A549 (cell line): ENCODE measurements around the gene ATG101. TPM values are rescaled to one million over a fixed set of nuclear protein-coding genes. Genes with fewer than 3 reads are reported as not detected.

Experiments used
- ATAC-seq, 2 experiments: fragments of 200-7000 bp in 1 of 2; fragments of >200 bp in 1 of 2; cut with Nextera tagmentation in 1 of 2; cut with Tn5 transposase in 1 of 2; 3 replicates each; pipeline versions ENCODE4 v1.8.0 to v1.9.1; 2018 to 2020; ENCODE audit warnings: mild to moderate bottlenecking in 1 of 2, moderate library complexity in 1 of 2
- CTCF ChIA-PET: fragments of 300-600 bp; sonication (Branson Sonifier 250); formaldehyde crosslinking; extraction: SDS; loops from one replicate; lab custom pipeline; 2021; ENCODE audit warnings: antibody characterized with exemption, inconsistent platforms; lab: Yijun Ruan, JAX
- POLR2A ChIA-PET: fragments of 350-600 bp; formaldehyde crosslinking; extraction: SDS; loops from one replicate; lab custom pipeline; 2021; ENCODE audit warnings: antibody characterized with exemption, inconsistent platforms; lab: Yijun Ruan, JAX
- DNase-seq, 2 experiments: peaks; one replicate each; pipeline versions ENCODE4 v3.0.0 to v3.0.0-alpha.2; 2011 to 2016; ENCODE audit warnings: low read depth in 1 of 2, low spot score in 1 of 2
- FAIRE-seq: peaks from 2 replicates; lab custom pipeline; 2011; peaks lifted over from hg19 to GRCh38; lab: Jason Lieb, UNC
- H3K27ac ChIP-seq, 2 experiments: fragments of >200 bp; sonication (Bioruptor Twin); formaldehyde crosslinking; 3 replicates each; pipeline ENCODE4 v1.5.1; 2016 to 2017
- H3K4me1 ChIP-seq: fragments of >200 bp; sonication (Bioruptor Twin); formaldehyde crosslinking; 3 replicates; pipeline ENCODE4 v1.6.1; 2016
- H3K4me2 ChIP-seq: fragments of >200 bp; sonication (Bioruptor Twin); formaldehyde crosslinking; 3 replicates; pipeline ENCODE4 v1.6.1; 2016
- H3K4me3 ChIP-seq: fragments of >200 bp; sonication (Bioruptor Twin); formaldehyde crosslinking; 3 replicates; pipeline ENCODE4 v1.5.1; 2016
- H3K9me3 ChIP-seq: fragments of >200 bp; sonication (Bioruptor Twin); formaldehyde crosslinking; 3 replicates; pipeline ENCODE4 v1.6.1; 2016
- EP300 ChIP-seq, 2 experiments: fragments of >200 bp; sonication (Bioruptor Twin); formaldehyde crosslinking; IDR thresholded peaks; 2 replicates in 1 of 2; 3 replicates in 1 of 2; pipeline ENCODE4 v1.6.1; 2016 to 2017
- ESRRA ChIP-seq: fragments of 150-350 bp; IDR thresholded peaks from 2 replicates; pipeline ENCODE4 v1.6.1; 2014; ENCODE audit warnings: mild to moderate bottlenecking, low read length, borderline replicate concordance
- FOSB ChIP-seq: fragments of 250-450 bp; sonication (Bioruptor Pico); IDR thresholded peaks from 2 replicates; pipeline ENCODE4 v1.5.0; 2020; ENCODE audit warnings: mild to moderate bottlenecking, moderate library complexity
- FOXS1 ChIP-seq: fragments of 250-450 bp; sonication (Bioruptor Pico); IDR thresholded peaks from 2 replicates; pipeline ENCODE4 v1.5.0; 2020; ENCODE audit warnings: mild to moderate bottlenecking, moderate library complexity
- MAFK ChIP-seq: fragments of 450-650 bp; IDR thresholded peaks from 2 replicates; pipeline ENCODE4 v1.6.1; 2014; ENCODE audit not compliant: partially characterized antibody
- NFE2L2 ChIP-seq: fragments of 150-350 bp; conservative IDR thresholded peaks from 2 replicates; pipeline ENCODE4 v1.6.1; 2014; ENCODE audit warnings: low read length
- NPAS2 ChIP-seq: fragments of 250-450 bp; sonication (Bioruptor Pico); IDR thresholded peaks from 2 replicates; pipeline ENCODE4 v1.8.0; 2022; ENCODE audit warnings: mild to moderate bottlenecking, moderate library complexity, borderline replicate concordance
- RAD21 ChIP-seq, 2 experiments: fragments of >200 bp in 1 of 2; sonication (Bioruptor Twin) in 1 of 2; formaldehyde crosslinking in 1 of 2; IDR thresholded peaks in 1 of 2; conservative IDR thresholded peaks in 1 of 2; 2 replicates in 1 of 2; 3 replicates in 1 of 2; pipeline ENCODE4 v1.6.1; 2012 to 2018; ENCODE audit warnings: inconsistent platforms in 1 of 2
- RARB ChIP-seq: fragments of 250-450 bp; sonication (Bioruptor Pico); IDR thresholded peaks from 2 replicates; pipeline ENCODE4 v1.8.0; 2021; ENCODE audit warnings: mild to moderate bottlenecking, moderate library complexity
- RCOR1 ChIP-seq: fragments of 150-350 bp; IDR thresholded peaks from 2 replicates; pipeline ENCODE4 v1.6.1; 2014; ENCODE audit warnings: antibody characterized with exemption, low read length, low read depth
- WGBS: methylation state at CpG from one replicate; pipeline ENCODE4 v1.1.6; 2017; ENCODE audit errors: missing lambda C conversion rate; 5-methylcytosine and 5-hydroxymethylcytosine counted together
- polyA plus RNA-seq, 4 experiments: library from polyadenylated mRNA; depleted of rRNA in 3 of 4; stranded (reverse); fragments of >200 nt; fragmentation: RNase III in 1 of 4; extraction: RNeasy Plus Mini Kit Qiagen cat#74134 plus additional on column Dnase treatment in 1 of 4; gene quantifications; 2 replicates in 3 of 4; 3 replicates in 1 of 4; pipeline ENCODE4 v1.2.3, GENCODE V29; 2011 to 2017
- TF ChIP-seq, protein P1 (sequence below): fragments of >200 bp; sonication (Bioruptor Twin); formaldehyde crosslinking; IDR thresholded peaks from 2 replicates; pipeline ENCODE4 v1.6.1; 2016
- TF ChIP-seq, protein P2 (sequence below): fragments of 150-350 bp; IDR thresholded peaks from 2 replicates; pipeline ENCODE4 v1.6.1; 2014; ENCODE audit warnings: low read depth, mild to moderate bottlenecking, low read length
- TF ChIP-seq, protein P3 (sequence below): fragments of 250-450 bp; sonication (Bioruptor Pico); IDR thresholded peaks from 2 replicates; pipeline ENCODE4 v1.5.0; 2021; ENCODE audit warnings: mild to moderate bottlenecking, moderate library complexity, borderline replicate concordance
- TF ChIP-seq, protein P4 (sequence below): fragments of 250-450 bp; sonication (Bioruptor Pico); IDR thresholded peaks from 2 replicates; pipeline ENCODE4 v1.5.0; 2020; ENCODE audit warnings: low read depth, mild to moderate bottlenecking, moderate library complexity
- TF ChIP-seq, protein P5 (sequence below): IDR thresholded peaks from 2 replicates; pipeline ENCODE4 v1.6.1; 2012
- TF ChIP-seq, protein P6 (sequence below): fragments of 450-650 bp; IDR thresholded peaks from 2 replicates; pipeline ENCODE4 v1.6.1; 2014; ENCODE audit warnings: antibody characterized with exemption

Gene ATG101
- polyA plus RNA-seq, 2 of the 4 experiments (the other 2 are of a cell fraction), result 87.9 to 141 TPM

DNA sequence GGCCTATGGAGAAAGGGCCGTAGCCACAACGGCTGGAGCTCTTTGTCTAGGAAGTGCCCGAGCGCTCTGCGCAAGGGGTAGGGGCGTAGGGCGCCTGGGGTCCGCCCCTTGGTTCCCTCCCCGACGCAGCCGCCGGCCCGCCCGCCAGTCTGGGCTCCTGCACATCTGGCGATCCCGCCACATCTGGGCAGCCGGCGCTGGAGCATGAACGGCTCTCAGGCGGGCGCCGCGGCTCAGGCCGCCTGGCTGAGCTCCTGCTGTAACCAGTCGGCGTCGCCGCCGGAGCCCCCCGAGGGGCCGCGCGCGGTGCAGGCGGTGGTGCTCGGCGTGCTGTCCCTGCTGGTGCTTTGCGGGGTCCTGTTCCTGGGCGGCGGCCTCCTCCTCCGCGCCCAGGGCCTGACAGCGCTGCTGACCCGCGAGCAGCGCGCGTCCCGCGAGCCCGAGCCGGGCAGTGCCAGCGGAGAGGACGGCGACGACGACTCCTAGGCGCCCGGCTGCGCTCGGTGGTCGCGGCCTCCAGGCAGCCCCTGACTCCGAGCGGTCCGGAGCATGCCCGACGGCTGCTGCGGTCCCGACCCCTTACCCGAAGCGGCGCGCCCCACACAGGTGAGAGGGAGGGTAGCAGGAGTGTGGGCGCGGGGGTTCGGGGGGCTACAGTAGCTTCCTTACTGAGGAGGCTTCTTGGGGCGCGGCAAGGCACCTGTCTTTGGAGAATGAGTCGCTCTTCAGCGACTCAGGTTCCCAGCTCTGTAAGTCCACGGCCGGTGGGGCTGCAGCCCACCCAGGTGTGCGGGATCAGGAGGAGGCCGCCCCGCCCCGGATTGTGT is 10.0 kb downstream of the ATG101 start, which contains the start of gene SMIM41 (continued):
- TF ChIP-seq, protein P1, sequence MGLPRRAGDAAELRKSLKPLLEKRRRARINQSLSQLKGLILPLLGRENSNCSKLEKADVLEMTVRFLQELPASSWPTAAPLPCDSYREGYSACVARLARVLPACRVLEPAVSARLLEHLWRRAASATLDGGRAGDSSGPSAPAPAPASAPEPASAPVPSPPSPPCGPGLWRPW, result no peak
- no peak for TF ChIP-seq RCOR1

DNA sequence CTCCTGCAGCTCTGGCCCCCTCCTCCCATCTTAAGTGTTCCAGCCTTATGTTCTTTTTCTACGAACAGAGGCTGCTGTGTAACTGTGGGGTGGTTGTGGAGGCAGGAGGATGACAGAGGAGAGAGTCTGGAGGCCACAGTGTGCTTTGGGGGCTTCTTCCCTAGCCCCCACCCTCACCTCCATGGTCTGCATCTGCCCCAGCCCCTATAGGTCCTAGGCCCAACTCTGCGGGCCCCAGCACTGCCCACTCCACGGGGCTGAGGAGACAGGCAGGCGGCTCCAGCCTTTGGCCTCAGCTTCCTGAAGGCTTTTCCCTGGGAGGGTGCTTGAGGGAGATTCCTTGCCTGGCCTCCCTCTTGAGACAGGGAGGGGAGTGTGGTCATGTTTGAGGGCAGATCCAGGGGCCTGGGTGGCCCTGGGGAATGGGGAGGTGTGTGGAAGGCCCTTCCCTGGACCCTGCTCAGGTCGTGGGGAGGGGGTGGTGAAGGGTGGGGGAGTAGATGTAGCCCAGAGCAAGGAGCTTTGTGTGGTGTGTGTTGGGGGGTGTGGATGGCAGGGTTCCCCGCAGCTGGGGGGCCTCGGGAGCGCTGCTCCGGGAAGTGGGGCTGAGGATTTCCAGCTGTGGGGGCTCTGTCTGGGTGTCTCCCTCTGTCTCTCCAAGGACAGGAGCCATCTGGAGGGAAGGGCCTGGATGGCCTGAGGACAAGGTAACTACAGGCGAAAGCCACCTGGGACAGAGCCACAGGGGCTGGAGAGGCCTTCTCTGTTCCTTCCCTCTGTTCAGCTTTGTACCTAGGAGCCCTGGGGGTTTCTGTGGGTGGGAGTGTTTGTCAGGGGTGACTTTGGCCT is 10.8 kb downstream of the ATG101 start:
- no peak for DNase-seq
- ChIA-PET POLR2A (interaction anchor here (1.8 kb wide), 1 partner anchor 11 kb away, joined by 8 read pairs; the partner anchor contains the start of gene ATG101), CTCF (interaction anchor here (0.7 to 42.5 kb wide), 13 partner anchors 11 to 1498 kb away, joined by 3 to 1730 read pairs (median 4); partner anchors contain the start of genes ATG101 and SMIM41)
- TF ChIP-seq, protein P2, sequence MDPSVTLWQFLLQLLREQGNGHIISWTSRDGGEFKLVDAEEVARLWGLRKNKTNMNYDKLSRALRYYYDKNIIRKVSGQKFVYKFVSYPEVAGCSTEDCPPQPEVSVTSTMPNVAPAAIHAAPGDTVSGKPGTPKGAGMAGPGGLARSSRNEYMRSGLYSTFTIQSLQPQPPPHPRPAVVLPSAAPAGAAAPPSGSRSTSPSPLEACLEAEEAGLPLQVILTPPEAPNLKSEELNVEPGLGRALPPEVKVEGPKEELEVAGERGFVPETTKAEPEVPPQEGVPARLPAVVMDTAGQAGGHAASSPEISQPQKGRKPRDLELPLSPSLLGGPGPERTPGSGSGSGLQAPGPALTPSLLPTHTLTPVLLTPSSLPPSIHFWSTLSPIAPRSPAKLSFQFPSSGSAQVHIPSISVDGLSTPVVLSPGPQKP, result no peak
- TF ChIP-seq FOSB (no peak), RAD21 (conservative IDR thresholded peaks at IDR 0.05 in 1 of 2, IDR thresholded peaks at IDR 0.05 in 1 of 2) (no peak), MAFK (no peak), NFE2L2 (no peak), ESRRA (no peak), FOXS1 (CRISPR knock-in tag) (no peak), RARB (CRISPR knock-in tag) (no peak), NPAS2 (CRISPR knock-in tag) (no peak), EP300 (IDR thresholded peaks at IDR 0.05) (no peak)
- TF ChIP-seq, protein P3, sequence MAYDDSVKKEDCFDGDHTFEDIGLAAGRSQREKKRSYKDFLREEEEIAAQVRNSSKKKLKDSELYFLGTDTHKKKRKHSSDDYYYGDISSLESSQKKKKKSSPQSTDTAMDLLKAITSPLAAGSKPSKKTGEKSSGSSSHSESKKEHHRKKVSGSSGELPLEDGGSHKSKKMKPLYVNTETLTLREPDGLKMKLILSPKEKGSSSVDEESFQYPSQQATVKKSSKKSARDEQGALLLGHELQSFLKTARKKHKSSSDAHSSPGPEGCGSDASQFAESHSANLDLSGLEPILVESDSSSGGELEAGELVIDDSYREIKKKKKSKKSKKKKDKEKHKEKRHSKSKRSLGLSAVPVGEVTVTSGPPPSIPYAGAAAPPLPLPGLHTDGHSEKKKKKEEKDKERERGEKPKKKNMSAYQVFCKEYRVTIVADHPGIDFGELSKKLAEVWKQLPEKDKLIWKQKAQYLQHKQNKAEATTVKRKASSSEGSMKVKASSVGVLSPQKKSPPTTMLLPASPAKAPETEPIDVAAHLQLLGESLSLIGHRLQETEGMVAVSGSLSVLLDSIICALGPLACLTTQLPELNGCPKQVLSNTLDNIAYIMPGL, result no peak
- TF ChIP-seq, protein P4, sequence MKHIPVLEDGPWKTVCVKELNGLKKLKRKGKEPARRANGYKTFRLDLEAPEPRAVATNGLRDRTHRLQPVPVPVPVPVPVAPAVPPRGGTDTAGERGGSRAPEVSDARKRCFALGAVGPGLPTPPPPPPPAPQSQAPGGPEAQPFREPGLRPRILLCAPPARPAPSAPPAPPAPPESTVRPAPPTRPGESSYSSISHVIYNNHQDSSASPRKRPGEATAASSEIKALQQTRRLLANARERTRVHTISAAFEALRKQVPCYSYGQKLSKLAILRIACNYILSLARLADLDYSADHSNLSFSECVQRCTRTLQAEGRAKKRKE (CRISPR knock-in tag), result no peak
- TF ChIP-seq, protein P5, sequence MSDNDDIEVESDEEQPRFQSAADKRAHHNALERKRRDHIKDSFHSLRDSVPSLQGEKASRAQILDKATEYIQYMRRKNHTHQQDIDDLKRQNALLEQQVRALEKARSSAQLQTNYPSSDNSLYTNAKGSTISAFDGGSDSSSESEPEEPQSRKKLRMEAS, result no peak
- Histone ChIP-seq H3K4me2 (no peak overlapping the region), H3K4me1 (peaks cover 2% of the 10 kb centered on the region; the same call in 1 of the 3 replicates), H3K9me3 (no peaks in the 10 kb centered on the region), H3K4me3 (no peak overlapping the region), H3K27ac (no peak overlapping the region)
- no peak for FAIRE-seq
- 90% methylated on average over 9 of the region's 10 CpGs for WGBS
- peak in 1 of 2 experiments; percentile 7; a peak in 2 of 6 replicates for ATAC-seq

DNA sequence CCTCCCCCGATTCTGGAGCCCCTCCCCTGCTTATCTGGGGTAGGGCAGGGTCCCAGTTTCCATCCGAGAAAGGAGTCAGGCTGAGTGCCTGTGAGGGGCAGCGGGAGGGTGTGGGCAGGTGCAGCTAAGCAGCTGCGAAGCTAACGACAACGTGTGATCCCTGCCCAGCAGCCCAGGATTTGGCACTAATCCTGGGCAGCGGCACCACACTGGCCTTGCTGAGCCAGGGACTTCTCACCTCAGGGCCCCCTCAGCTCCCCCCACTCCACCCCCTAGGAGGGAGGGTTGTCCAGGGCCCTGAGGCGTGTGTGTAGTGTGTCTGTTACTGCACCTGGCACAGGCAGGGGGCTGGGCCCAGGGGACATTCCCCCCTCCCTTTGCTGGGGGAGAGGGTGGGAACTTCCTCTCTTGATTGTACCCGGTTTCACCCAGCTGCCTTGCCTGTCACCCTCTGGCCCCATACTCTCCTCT is 11.5 kb downstream of the ATG101 start:
- CTCF ChIA-PET, result interaction anchor here (0.8 to 42.5 kb wide), 9 partner anchors 10 to 899 kb away, joined by 3 to 1730 read pairs (median 4); partner anchors contain the start of genes ATG101 and SMIM41
- Histone ChIP-seq H3K4me2 (no peak overlapping the region), H3K9me3 (no peaks in the 10 kb centered on the region), H3K27ac (no peak overlapping the region), H3K4me3 (no peak overlapping the region), H3K4me1 (peaks cover 2% of the 10 kb centered on the region; the same call in 1 of the 3 replicates)
- FAIRE-seq (no peak), DNase-seq (no peak), ATAC-seq (peak in 1 of 2 experiments; percentile 4; a peak in 3 of 6 replicates)
- TF ChIP-seq, protein P2, result no peak
- TF ChIP-seq RAD21 (conservative IDR thresholded peaks at IDR 0.05 in 1 of 2, IDR thresholded peaks at IDR 0.05 in 1 of 2), result no peak
- TF ChIP-seq, protein P6, sequence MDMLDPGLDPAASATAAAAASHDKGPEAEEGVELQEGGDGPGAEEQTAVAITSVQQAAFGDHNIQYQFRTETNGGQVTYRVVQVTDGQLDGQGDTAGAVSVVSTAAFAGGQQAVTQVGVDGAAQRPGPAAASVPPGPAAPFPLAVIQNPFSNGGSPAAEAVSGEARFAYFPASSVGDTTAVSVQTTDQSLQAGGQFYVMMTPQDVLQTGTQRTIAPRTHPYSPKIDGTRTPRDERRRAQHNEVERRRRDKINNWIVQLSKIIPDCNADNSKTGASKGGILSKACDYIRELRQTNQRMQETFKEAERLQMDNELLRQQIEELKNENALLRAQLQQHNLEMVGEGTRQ, result no peak
- TF ChIP-seq, all 56 proteins: peak for 0
- WGBS, result 67% methylated on average over 6 of the region's 9 CpGs
- POLR2A ChIA-PET, result interaction anchor here (1.8 to 1.9 kb wide), 2 partner anchors 11 to 55 kb away, joined by 5 to 8 read pairs; partner anchors contain the start of gene ATG101
